Parathyroid adenoma (tissue), 2 donors: ENCODE data around the gene ZNF454.

Experiments
- H2AFZ ChIP-seq: fragments of 300-600 bp; sonication (generic); one replicate; pipeline ENCODE4 v1.7.0; 2017; ENCODE audit warnings: antibody characterized with exemption, mild to moderate bottlenecking
- H3K27ac ChIP-seq: fragments of 300-600 bp; sonication (generic); one replicate; pipeline ENCODE4 v1.7.0; 2017
- H3K27me3 ChIP-seq: fragments of 300-600 bp; sonication (generic); one replicate; pipeline ENCODE4 v1.7.0; 2017; ENCODE audit warnings: low read length; ENCODE audit not compliant: control insufficient read depth, insufficient read depth
- H3K36me3 ChIP-seq: fragments of 300-600 bp; sonication (generic); one replicate; pipeline ENCODE4 v1.7.0; 2017; ENCODE audit warnings: low read length; ENCODE audit not compliant: control insufficient read depth, insufficient read depth
- H3K4me1 ChIP-seq: fragments of 300-600 bp; sonication (generic); one replicate; pipeline ENCODE4 v1.7.0; 2017; ENCODE audit warnings: control low read depth
- H3K4me2 ChIP-seq: fragments of 300-600 bp; sonication (generic); one replicate; pipeline ENCODE4 v1.7.0; 2017; ENCODE audit warnings: low read length
- H3K4me3 ChIP-seq: fragments of 300-600 bp; sonication (generic); one replicate; pipeline ENCODE4 v1.7.0; 2017; ENCODE audit warnings: low read depth, low read length
- H3K79me2 ChIP-seq: fragments of 300-600 bp; sonication (generic); one replicate; pipeline ENCODE4 v1.7.0; 2017; ENCODE audit warnings: control low read depth
- H3K9ac ChIP-seq: fragments of 300-600 bp; sonication (generic); one replicate; pipeline ENCODE4 v1.7.0; 2017; ENCODE audit warnings: mild to moderate bottlenecking
- H3K9me3 ChIP-seq: fragments of 300-600 bp; sonication (generic); one replicate; pipeline ENCODE4 v1.7.0; 2017; ENCODE audit warnings: low read length; ENCODE audit not compliant: control insufficient read depth
- TF ChIP-seq, protein P1 (sequence below): fragments of 300-600 bp; sonication (generic); IDR thresholded peaks from one replicate; pipeline ENCODE4 v1.7.0; 2017; ENCODE audit warnings: antibody characterized with exemption, mild to moderate bottlenecking
- donor health status: primary hyperparathyroidism.

Gene ZNF454

DNA sequence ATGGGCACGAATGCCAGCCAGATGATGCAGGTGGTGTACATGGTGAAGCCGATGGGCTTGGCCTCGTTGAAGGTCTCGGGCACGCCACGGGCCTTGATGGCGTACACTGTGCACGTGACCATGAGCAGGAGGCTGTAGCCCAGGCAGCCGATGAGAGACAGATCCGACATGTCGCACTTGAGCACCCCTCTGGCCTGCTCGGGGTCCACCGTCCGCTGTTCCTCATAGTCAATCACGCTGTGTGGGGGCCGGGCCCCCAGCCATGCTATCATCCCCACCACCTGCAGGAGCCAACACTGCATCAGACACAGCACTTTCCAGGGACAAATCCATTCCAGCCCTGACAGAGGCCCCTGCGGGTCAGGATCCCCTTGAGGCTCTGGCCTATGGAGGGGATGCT lies 41.9 kb downstream of the ZNF454 start:
- Histone ChIP-seq H3K36me3 (no peaks in the 10 kb centered on the region), H3K4me3 (no peak overlapping the region), H2AFZ (no peak overlapping the region), H3K9me3 (peaks cover 2% of the 10 kb centered on the region), H3K4me2 (no peak overlapping the region), H3K79me2 (no peaks in the 10 kb centered on the region), H3K27ac (no peak overlapping the region), H3K4me1 (no peaks in the 10 kb centered on the region), H3K27me3 (no peaks in the 10 kb centered on the region), H3K9ac (no peak overlapping the region)
- TF ChIP-seq, protein P1, sequence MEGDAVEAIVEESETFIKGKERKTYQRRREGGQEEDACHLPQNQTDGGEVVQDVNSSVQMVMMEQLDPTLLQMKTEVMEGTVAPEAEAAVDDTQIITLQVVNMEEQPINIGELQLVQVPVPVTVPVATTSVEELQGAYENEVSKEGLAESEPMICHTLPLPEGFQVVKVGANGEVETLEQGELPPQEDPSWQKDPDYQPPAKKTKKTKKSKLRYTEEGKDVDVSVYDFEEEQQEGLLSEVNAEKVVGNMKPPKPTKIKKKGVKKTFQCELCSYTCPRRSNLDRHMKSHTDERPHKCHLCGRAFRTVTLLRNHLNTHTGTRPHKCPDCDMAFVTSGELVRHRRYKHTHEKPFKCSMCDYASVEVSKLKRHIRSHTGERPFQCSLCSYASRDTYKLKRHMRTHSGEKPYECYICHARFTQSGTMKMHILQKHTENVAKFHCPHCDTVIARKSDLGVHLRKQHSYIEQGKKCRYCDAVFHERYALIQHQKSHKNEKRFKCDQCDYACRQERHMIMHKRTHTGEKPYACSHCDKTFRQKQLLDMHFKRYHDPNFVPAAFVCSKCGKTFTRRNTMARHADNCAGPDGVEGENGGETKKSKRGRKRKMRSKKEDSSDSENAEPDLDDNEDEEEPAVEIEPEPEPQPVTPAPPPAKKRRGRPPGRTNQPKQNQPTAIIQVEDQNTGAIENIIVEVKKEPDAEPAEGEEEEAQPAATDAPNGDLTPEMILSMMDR: no peak

DNA sequence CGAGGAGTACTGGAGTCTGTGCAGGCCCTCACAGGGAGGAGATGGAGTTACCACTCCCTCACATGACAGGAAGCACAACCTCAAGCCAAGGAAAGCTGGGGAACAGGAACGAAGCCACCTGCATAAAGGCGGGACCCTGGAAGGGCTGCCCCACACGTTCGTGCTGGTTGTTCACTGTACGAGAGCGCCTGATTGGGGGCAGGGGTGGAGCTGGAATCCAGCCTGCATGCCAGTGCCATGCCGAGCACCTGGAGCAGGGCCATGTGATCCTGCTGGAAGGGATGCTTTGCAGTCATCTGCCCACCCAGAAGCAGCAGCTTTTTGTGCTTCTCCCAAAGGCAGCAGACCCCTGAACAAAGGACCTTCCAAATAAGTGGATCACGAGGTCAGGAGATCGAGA lies 42.7 kb downstream of the ZNF454 start:
- H3K9ac ChIP-seq: no peak overlapping the region
- no peak overlapping the region for H3K27ac ChIP-seq
- TF ChIP-seq, protein P1: no peak
- H3K4me3 ChIP-seq: no peak overlapping the region
- peaks cover 2% of the 10 kb centered on the region for H3K9me3 ChIP-seq
- H3K36me3 ChIP-seq: no peaks in the 10 kb centered on the region
- H3K27me3 ChIP-seq: no peaks in the 10 kb centered on the region
- no peaks in the 10 kb centered on the region for H3K4me1 ChIP-seq
- no peak overlapping the region for H3K4me2 ChIP-seq
- H2AFZ ChIP-seq: no peak overlapping the region
- no peaks in the 10 kb centered on the region for H3K79me2 ChIP-seq

DNA sequence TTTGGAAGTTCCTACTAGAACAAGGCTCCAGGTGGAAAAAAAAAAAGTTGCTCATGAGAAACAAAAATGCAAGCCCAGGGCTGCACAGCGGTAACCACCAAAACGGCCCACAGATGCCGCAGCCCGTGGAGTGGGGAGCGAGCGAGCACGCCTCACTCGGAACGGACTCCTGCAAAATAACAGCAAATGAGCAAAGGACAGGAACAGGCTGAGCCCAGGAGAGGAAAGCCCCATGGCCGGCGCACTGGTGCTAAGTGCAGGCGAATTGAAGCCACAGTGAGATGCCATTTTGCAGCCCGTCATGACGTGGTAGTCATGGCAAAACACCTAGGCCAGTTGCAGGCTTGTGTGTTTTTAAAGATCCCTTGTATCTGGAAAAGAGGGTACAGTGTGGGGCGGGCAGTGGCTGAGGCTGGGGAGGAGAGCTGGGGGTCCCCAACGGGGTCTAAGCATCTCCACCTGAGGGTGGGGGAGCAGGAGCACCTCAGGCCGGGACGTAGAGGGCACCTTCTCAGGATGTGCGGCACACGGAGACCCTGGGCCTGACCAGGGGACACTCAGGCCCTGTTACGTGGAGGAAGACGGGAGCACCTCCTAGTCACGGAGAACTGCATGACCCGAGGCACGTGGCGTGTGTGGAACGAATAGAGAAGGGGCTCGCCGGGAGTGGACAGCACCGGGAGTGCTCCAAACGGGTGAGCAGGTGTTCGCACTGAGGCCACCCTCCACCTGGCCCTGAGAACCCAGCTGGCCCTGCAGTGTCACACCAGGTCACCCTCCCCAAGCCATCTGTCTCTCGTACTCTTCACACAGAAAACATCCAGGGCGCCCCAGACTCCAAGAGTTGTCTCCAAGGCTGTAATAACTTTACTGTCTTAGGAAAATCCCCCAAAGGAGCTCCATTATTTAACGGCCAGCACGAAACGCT lies 43.4 kb downstream of the ZNF454 start:
- TF ChIP-seq, protein P1: no peak
- Histone ChIP-seq H3K27ac (no peak overlapping the region), H3K4me2 (no peak overlapping the region), H3K79me2 (no peaks in the 10 kb centered on the region), H3K9me3 (peaks cover 2% of the 10 kb centered on the region), H3K4me1 (no peaks in the 10 kb centered on the region), H2AFZ (no peak overlapping the region), H3K36me3 (no peaks in the 10 kb centered on the region), H3K9ac (no peak overlapping the region), H3K4me3 (no peak overlapping the region), H3K27me3 (no peaks in the 10 kb centered on the region)

DNA sequence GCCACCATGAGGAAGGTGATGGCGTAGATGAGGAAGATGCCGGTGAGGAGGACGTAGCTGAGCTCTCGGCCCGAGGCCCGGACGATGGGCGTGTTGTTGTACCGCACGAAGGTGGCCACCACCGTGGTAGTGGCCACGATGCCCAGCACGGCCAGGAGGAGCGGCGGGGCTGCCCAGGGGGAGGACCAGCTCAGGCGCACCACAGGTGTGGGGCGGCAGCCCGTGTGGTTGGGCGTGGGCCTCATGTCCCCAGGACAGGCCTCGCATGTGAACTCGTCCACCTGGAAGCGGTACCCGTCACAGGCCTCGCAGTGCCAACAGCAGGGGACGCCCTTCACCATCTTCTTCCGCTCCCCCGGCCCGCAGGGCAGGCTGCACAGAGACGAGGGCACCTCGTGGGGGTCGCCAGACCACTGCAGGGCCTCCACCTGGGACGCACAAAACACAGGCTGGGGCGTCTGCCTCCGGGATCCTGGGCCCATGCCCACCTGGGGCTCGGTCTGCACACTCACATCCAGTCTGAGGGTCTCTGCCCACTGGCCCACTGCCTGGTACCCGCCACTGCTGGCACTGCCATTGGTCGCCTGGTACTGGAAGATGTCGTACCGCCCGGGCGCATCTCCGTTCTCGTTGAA lies 45.4 kb downstream of the ZNF454 start:
- no peak overlapping the region for H2AFZ ChIP-seq
- no peak overlapping the region for H3K4me3 ChIP-seq
- no peaks in the 10 kb centered on the region for H3K9me3 ChIP-seq
- no peaks in the 10 kb centered on the region for H3K36me3 ChIP-seq
- no peak overlapping the region for H3K27ac ChIP-seq
- H3K9ac ChIP-seq: no peak overlapping the region
- TF ChIP-seq, protein P1: no peak
- H3K4me1 ChIP-seq: no peaks in the 10 kb centered on the region
- H3K4me2 ChIP-seq: no peak overlapping the region
- no peaks in the 10 kb centered on the region for H3K79me2 ChIP-seq
- H3K27me3 ChIP-seq: no peaks in the 10 kb centered on the region
